ENCODE data around the gene HOXB9.

DNA sequence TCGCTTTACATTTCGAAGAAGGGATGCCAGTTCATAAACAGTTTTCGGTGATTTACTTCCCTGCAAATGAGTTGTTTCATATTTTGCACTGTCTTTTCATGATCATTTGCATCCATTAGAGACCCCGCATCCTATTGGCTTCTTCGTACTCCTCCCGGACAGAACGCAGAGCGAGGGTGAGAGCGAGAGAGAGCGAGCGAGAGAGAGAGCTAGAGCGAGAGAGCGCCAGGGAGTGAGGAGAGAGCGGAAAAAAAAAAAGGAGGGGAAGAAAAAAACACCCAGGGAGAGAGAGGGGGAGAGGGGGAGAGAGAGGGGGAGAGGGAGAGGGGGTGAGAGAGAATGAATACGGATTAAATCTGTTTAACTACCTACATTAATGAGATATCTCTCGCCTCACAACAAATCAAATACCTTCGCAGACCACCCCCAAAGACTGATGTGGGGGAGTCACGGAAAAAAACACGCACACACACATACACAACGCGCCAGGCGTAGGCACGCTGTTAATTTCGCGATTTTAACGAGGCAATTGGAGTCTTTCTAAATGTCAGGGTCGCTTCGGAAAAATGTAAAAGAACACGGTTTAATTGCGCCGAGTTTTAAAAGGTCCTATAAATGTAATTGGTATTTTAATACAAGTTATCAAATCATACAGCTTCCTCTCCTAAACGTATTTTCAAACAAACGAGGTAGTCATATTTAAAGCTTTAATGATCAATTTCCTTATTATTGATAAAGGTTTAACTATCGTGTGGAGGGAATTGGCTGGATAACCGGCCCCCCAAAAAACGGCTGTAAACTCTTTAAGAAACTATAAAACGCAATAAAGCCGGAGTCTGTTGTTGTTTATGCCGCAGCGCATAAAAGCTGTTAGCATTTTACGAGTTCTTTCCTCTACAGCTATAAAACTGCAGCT, 10.9 kb downstream of the HOXB9 start, which contains the start of gene HOXB8:
- TF ChIP-seq, protein P1, sequence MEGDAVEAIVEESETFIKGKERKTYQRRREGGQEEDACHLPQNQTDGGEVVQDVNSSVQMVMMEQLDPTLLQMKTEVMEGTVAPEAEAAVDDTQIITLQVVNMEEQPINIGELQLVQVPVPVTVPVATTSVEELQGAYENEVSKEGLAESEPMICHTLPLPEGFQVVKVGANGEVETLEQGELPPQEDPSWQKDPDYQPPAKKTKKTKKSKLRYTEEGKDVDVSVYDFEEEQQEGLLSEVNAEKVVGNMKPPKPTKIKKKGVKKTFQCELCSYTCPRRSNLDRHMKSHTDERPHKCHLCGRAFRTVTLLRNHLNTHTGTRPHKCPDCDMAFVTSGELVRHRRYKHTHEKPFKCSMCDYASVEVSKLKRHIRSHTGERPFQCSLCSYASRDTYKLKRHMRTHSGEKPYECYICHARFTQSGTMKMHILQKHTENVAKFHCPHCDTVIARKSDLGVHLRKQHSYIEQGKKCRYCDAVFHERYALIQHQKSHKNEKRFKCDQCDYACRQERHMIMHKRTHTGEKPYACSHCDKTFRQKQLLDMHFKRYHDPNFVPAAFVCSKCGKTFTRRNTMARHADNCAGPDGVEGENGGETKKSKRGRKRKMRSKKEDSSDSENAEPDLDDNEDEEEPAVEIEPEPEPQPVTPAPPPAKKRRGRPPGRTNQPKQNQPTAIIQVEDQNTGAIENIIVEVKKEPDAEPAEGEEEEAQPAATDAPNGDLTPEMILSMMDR (IDR thresholded peaks at IDR 0.05; ENCODE audit: insufficient read depth, low read length, poor library complexity, severe bottlenecking) = no peak
- no peak for TF ChIP-seq EZH2phosphoT487 (conservative IDR thresholded peaks at IDR 0.05; ENCODE audit: low read length)

Measured in SU-DHL-6 (cell line).